T-helper 2 cell treated with Interferon-gamma antibody and Interleukin-4, amounts not matched to agents 5 μg/mL and 100 μg/mL, for 36 hours (primary cell): ENCODE measurements around the gene MED12L.
"Not testable (repeated sequence)": the region's sequence is repeated elsewhere in the genome, so short reads cannot be mapped to it uniquely, and the experiment has no call there.

Experiments used
- DNase-seq: peaks from one replicate; pipeline ENCODE4 v3.0.0; 2021; ENCODE audit warnings: low spot score
- H3K27ac Mint-ChIP-seq: one replicate; pipeline ENCODE4 v1.8.0; 2021; ENCODE audit warnings: mild to moderate bottlenecking, mixed read lengths
- H3K27me3 Mint-ChIP-seq: one replicate; pipeline ENCODE4 v1.8.0; 2021; ENCODE audit warnings: low read depth, mixed read lengths
- H3K36me3 Mint-ChIP-seq: one replicate; pipeline ENCODE4 v1.8.0; 2021; ENCODE audit warnings: low read depth, mixed read lengths
- H3K4me1 Mint-ChIP-seq: one replicate; pipeline ENCODE4 v1.8.0; 2021; ENCODE audit warnings: low read depth, mixed read lengths
- H3K4me3 Mint-ChIP-seq: one replicate; pipeline ENCODE4 v1.8.0; 2022; ENCODE audit warnings: mild to moderate bottlenecking, moderate library complexity, mixed read lengths
- H3K9me3 Mint-ChIP-seq: one replicate; pipeline ENCODE4 v1.8.0; 2021; ENCODE audit warnings: mixed read lengths

The MED12L gene

DNA sequence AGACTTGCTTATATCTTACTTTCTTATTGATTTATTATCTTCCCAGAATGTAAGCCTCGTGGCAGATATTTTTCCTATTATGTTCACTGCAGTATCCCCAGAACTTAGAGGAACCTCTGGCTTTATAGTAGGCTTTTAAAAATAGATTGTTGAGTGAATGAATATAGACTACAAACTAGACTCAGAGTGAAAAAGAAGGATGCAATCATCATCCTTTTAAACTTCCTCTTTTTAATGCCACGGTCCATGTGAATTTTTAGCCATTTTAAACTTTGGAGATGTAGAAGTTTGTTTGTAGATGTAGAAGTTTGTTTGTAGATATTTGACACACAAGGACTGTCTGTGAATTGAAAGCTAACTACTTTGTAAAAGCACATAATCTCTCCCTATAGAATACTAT lies 306.3 kb downstream of the MED12L start:
- no peaks in the 10 kb centered on the region for H3K36me3 Mint-ChIP-seq
- peaks cover 2% of the 10 kb centered on the region for H3K4me1 Mint-ChIP-seq
- no peaks in the 10 kb centered on the region for H3K9me3 Mint-ChIP-seq
- H3K27ac Mint-ChIP-seq = no peak overlapping the region
- H3K4me3 Mint-ChIP-seq = no peak overlapping the region
- no peak for DNase-seq
- H3K27me3 Mint-ChIP-seq = no peaks in the 10 kb centered on the region

GRCh38 chr3:151392191-151392590 lies 306.7 kb downstream of the MED12L start:
- not testable (repeated sequence) for H3K36me3 Mint-ChIP-seq, H3K9me3 Mint-ChIP-seq, H3K27me3 Mint-ChIP-seq, H3K4me3 Mint-ChIP-seq, DNase-seq, H3K4me1 Mint-ChIP-seq, H3K27ac Mint-ChIP-seq

GRCh38 chr3:151393146-151393830 lies 307.8 kb downstream of the MED12L start:
- no peak overlapping the region for H3K27ac Mint-ChIP-seq

DNA sequence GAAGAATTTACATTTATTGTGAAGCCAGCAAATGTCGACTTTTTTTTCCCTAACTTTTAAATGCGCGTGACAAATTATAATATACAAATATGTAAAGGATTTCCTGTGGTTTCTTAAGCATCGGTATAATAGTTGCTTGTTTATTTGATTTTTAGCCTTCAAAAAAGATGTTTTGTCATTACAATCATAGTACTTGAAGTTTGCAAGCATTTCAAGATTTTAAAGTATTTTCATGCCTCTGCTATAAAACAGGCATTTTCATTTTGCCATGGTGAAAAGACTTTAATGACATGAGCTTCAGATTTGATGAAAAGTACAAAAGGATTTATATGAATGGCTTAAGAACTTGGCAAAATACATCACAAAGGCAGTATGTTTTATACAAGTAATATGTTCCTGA lies 308.5 kb downstream of the MED12L start:
- H3K4me3 Mint-ChIP-seq = no peak overlapping the region
- H3K36me3 Mint-ChIP-seq = no peaks in the 10 kb centered on the region
- no peaks in the 10 kb centered on the region for H3K9me3 Mint-ChIP-seq
- H3K27ac Mint-ChIP-seq = no peak overlapping the region
- no peaks in the 10 kb centered on the region for H3K4me1 Mint-ChIP-seq
- H3K27me3 Mint-ChIP-seq = peaks cover 2% of the 10 kb centered on the region
- no peak for DNase-seq

More at GRCh38 chr3:151393146-151393830, 307.8 kb downstream of the MED12L start:
- DNase-seq = no peak
- Mint-ChIP-seq H3K4me3 (no peak overlapping the region), H3K4me1 (no peaks in the 10 kb centered on the region), H3K36me3 (no peaks in the 10 kb centered on the region), H3K9me3 (no peaks in the 10 kb centered on the region), H3K27me3 (peaks cover 2% of the 10 kb centered on the region)

DNA sequence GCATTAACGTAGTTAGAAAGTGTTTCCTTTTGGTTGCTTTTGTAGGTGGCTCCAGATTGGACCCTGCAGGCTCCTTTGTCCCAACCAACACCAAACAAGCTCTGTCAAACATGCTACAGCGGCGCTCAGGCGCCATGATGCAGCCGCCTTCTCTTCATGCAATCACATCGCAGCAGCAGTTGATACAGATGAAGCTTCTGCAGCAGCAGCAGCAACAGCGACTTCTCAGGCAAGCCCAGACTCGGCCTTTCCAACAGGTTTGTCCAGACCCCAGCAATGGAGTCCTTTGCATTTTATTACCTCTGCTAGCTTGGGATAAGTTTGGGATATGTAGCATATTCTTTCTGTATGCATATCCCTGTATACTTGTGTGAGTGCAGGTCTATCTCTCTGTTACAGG lies 309.1 kb downstream of the MED12L start:
- H3K27ac Mint-ChIP-seq = no peak overlapping the region
- H3K4me3 Mint-ChIP-seq = no peak overlapping the region
- H3K4me1 Mint-ChIP-seq = no peaks in the 10 kb centered on the region
- DNase-seq = no peak
- H3K27me3 Mint-ChIP-seq = peaks cover 2% of the 10 kb centered on the region
- H3K9me3 Mint-ChIP-seq = no peaks in the 10 kb centered on the region
- no peaks in the 10 kb centered on the region for H3K36me3 Mint-ChIP-seq

DNA sequence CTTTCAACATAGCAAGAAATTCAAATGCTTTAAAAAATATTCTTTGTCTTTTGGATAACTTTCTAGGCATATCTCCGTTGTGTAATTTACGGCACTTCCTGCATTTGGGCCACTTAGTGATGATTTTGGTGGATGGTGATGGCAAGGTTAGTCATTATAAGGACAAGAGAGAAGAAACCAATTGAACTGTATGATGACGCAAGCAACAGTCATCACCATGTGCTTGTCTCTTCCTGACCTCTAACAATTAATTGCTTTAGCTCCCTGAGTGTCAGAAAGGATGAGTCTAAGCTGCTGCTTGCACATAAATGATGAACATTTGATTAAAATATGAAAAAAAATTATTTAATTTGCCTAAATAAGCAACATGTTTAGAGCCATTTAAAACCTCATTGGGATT lies 310.3 kb downstream of the MED12L start:
- Mint-ChIP-seq H3K4me1 (no peaks in the 10 kb centered on the region), H3K4me3 (no peak overlapping the region), H3K9me3 (no peaks in the 10 kb centered on the region), H3K36me3 (no peaks in the 10 kb centered on the region), H3K27me3 (peaks cover 2% of the 10 kb centered on the region), H3K27ac (no peak overlapping the region)
- no peak for DNase-seq

DNA sequence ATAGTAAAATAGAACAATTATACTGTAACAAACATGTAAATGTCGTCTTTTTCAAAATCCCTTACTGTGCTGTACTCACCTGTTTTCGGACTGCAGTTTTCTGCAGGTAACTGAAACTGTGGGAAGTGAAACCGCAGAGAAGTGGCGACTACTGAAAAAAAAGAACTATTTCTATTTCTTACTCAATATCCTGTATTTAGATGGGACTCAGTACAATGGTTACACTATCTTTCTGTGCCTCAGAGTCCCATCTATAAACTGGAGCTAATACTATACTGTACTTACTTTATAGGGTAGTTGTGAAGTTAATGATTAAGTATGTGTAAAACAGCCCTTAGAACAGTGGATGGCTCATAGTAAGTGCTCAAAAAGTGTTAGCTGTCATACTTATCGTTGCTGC lies 313.4 kb downstream of the MED12L start:
- H3K27me3 Mint-ChIP-seq = peaks cover 4% of the 10 kb centered on the region
- H3K4me1 Mint-ChIP-seq = no peaks in the 10 kb centered on the region
- no peak for DNase-seq

DNA sequence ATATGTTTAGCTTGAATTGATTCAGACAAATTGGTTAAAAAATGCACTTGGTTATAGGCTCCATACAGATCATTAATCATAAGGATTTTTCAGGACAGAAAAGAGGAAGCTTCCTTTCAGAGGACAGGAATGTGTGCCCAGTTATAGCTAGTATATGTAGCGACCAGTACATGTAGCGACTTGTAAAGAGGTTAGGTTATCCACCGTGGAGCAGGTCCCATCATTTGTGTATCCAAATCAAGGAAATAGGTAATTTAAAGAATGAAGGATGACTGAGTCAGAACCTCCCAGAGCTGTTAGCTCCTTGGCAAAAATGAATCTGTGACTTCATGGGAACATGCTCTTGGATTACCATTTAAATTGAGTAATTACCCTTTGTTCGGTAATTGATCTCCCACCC lies 314.9 kb downstream of the MED12L start:
- Mint-ChIP-seq H3K36me3 (no peaks in the 10 kb centered on the region), H3K27me3 (peaks cover 5% of the 10 kb centered on the region), H3K4me3 (no peak overlapping the region), H3K27ac (no peak overlapping the region), H3K9me3 (no peaks in the 10 kb centered on the region), H3K4me1 (peaks cover 3% of the 10 kb centered on the region)
- no peak for DNase-seq

More for the DNA sequence above, 313.4 kb downstream of the MED12L start:
- no peaks in the 10 kb centered on the region for H3K36me3 Mint-ChIP-seq
- no peaks in the 10 kb centered on the region for H3K9me3 Mint-ChIP-seq
- no peak overlapping the region for H3K27ac Mint-ChIP-seq
- no peak overlapping the region for H3K4me3 Mint-ChIP-seq

- H3K27me3 Mint-ChIP-seq = peaks cover 7% of the 10 kb centered on the region
- no peak overlapping the region for H3K4me3 Mint-ChIP-seq
- no peak for DNase-seq
- H3K9me3 Mint-ChIP-seq = no peaks in the 10 kb centered on the region
- H3K4me1 Mint-ChIP-seq = peaks cover 3% of the 10 kb centered on the region
- no peaks in the 10 kb centered on the region for H3K36me3 Mint-ChIP-seq
- no peak overlapping the region for H3K27ac Mint-ChIP-seq
Observed at GRCh38 chr3:151402349-151402748, 316.9 kb downstream of the MED12L start.

DNA sequence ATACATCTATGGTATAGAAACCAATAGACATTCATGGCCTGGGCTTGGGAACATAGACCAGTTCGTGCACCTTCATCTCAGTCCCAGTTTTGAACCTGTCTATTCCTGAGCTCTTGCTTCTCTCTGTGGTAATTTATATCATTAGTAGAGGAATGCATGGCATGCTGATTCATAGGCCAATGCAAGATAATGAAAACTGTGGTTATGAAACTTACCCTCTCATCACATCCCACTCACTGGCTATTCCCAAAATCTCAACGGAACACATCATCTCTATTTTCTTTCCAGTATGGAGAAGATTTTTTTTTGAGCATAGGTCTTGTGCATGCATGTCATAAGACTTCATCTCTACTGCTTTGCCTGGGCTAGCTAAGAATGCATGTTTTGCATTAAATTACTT lies 317.8 kb downstream of the MED12L start:
- Mint-ChIP-seq H3K4me3 (no peak overlapping the region), H3K27ac (no peak overlapping the region), H3K9me3 (no peaks in the 10 kb centered on the region), H3K27me3 (peaks cover 8% of the 10 kb centered on the region), H3K36me3 (no peaks in the 10 kb centered on the region), H3K4me1 (peaks cover 3% of the 10 kb centered on the region)
- DNase-seq = no peak

DNA sequence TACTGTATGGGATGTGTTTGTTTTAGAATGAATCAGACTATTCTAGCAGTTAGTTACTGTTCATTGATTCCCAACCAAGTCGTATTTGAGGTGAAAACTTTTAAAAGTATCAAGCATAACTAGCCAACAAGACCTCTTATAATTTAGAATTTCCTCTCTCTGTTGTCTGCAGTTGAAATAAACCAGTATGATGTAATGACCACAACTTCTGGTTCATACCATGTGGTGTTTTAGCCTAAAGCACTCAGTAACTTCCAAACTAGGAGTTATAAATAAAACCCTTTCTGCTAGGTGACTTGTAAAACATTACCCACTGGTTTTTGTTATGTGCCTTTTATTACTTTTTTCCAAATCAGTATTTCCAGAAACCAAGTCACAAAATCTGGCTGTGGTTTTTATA lies 318.9 kb downstream of the MED12L start:
- Mint-ChIP-seq H3K4me3 (no peak overlapping the region), H3K9me3 (no peaks in the 10 kb centered on the region), H3K27me3 (peaks cover 8% of the 10 kb centered on the region), H3K4me1 (peaks cover 3% of the 10 kb centered on the region), H3K27ac (no peak overlapping the region), H3K36me3 (no peaks in the 10 kb centered on the region)
- no peak for DNase-seq

DNA sequence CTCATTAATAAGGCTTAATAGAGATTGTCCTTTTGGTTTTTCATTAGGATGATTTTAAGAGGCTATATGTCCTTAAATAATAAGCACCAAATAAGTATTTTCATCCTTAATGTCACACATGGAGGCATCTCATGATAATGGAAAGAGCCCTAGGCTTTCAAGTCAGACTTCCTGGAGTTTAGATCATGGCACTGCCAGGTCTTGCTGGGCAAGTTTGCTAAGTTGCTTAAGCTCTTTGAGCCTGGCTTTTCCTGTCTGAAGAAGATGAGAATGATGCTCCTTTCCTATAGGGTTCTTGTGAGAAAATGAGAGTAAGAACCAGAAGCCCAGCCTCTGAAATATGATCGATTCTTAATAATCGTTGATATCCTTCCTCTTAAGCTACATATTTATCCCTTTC lies 322.5 kb downstream of the MED12L start:
- no peak for DNase-seq
- peaks cover 8% of the 10 kb centered on the region for H3K27me3 Mint-ChIP-seq
- H3K36me3 Mint-ChIP-seq = no peaks in the 10 kb centered on the region
- H3K4me3 Mint-ChIP-seq = no peak overlapping the region
- H3K27ac Mint-ChIP-seq = no peak overlapping the region
- no peaks in the 10 kb centered on the region for H3K9me3 Mint-ChIP-seq
- H3K4me1 Mint-ChIP-seq = peaks cover 3% of the 10 kb centered on the region

- DNase-seq = no peak
- H3K36me3 Mint-ChIP-seq = no peaks in the 10 kb centered on the region
- no peak overlapping the region for H3K27ac Mint-ChIP-seq
- no peak overlapping the region for H3K4me3 Mint-ChIP-seq
- H3K4me1 Mint-ChIP-seq = no peaks in the 10 kb centered on the region
- H3K9me3 Mint-ChIP-seq = no peaks in the 10 kb centered on the region
- H3K27me3 Mint-ChIP-seq = peaks cover 2% of the 10 kb centered on the region
Observed at GRCh38 chr3:151410891-151411559, 325.6 kb downstream of the MED12L start.

- Mint-ChIP-seq H3K4me3 (no peak overlapping the region), H3K27me3 (no peaks in the 10 kb centered on the region), H3K36me3 (no peaks in the 10 kb centered on the region), H3K27ac (no peak overlapping the region), H3K4me1 (no peaks in the 10 kb centered on the region), H3K9me3 (no peaks in the 10 kb centered on the region)
- DNase-seq = no peak
Observed at GRCh38 chr3:151412989-151413388, 327.5 kb downstream of the MED12L start.

DNA sequence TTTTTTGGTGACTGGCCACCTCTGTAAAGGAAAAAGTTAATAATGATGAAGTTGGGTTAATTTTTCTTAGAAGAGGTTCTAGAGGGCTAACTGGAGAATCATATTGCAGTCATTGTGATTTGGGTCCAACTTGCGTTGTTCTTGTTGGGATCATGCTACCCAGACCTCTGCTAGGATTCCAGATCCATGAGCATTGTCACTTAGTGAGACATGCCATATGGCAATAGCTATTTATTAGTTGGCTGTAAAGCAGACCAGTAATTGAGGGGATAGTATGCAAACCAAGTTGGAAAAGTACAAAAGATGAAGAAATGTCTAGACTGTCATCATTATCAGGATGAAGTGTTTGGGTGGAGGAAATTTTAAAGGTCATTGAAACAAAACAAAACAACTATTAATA lies 329.8 kb downstream of the MED12L start:
- Mint-ChIP-seq H3K27me3 (no peaks in the 10 kb centered on the region), H3K36me3 (no peaks in the 10 kb centered on the region), H3K4me3 (no peak overlapping the region), H3K4me1 (no peaks in the 10 kb centered on the region), H3K9me3 (no peaks in the 10 kb centered on the region), H3K27ac (no peak overlapping the region)
- DNase-seq = no peak
